Measurements from ENCODE around the gene SIGLEC11. TPM values are rescaled to one million over a fixed set of nuclear protein-coding genes. Genes with fewer than 3 reads are reported as not detected.

Gene SIGLEC11
- total and polyA plus RNA-seq, 2 of the 13 experiments (the other 11 are each of a cell fraction or from before 2014, with no cell fraction given): not detected

GRCh38 chr19:49987159-49987698 is 26.3 kb upstream of the SIGLEC11 start (continued):
- TF ChIP-seq ZMYM3 (CRISPR knock-in tag; IDR thresholded peaks at IDR 0.05) (peak; percentile 81), ZBTB25 (CRISPR knock-in tag; IDR thresholded peaks at IDR 0.05) (peak; percentile 100), ZGPAT (CRISPR knock-in tag; IDR thresholded peaks at IDR 0.05) (peak; percentile 100), ZNF572 (CRISPR knock-in tag; IDR thresholded peaks at IDR 0.05) (peak; percentile 87; the same call in 1 of the 2 replicates), NBN (conservative IDR thresholded peaks at IDR 0.05) (no peak), ZNF292 (CRISPR knock-in tag; IDR thresholded peaks at IDR 0.05; ENCODE audit: borderline replicate concordance, low read depth) (peak; percentile 81; the same call in 1 of the 2 replicates), ZNF34 (CRISPR knock-in tag; IDR thresholded peaks at IDR 0.05; ENCODE audit: borderline replicate concordance) (peak; percentile 100), SRF (IDR thresholded peaks at IDR 0.05; ENCODE audit: low read depth, low read length) (0 out of 2 replicates have a peak, but pooled peaks have one; percentile 17), PCBP2 (optimal IDR thresholded peaks at IDR 0.05; ENCODE audit: low read depth, low read length, poor library complexity, severe bottlenecking) (no peak), HOMEZ (CRISPR knock-in tag; IDR thresholded peaks at IDR 0.05; ENCODE audit: low read depth) (peak; percentile 99), SALL1 (CRISPR knock-in tag; IDR thresholded peaks at IDR 0.05) (peak; percentile 100), ZNF12 (CRISPR knock-in tag; IDR thresholded peaks at IDR 0.05) (peak; percentile 98), ZNF337 (CRISPR knock-in tag; IDR thresholded peaks at IDR 0.05; ENCODE audit: borderline replicate concordance, low read depth) (peak; percentile 100), ATRX (CRISPR knock-in tag; IDR thresholded peaks at IDR 0.05; ENCODE audit: borderline replicate concordance) (peak; percentile 97; the same call in 1 of the 2 replicates), TIGD3 (CRISPR knock-in tag; IDR thresholded peaks at IDR 0.05; ENCODE audit: borderline replicate concordance) (peak; percentile 100), MZF1 (CRISPR knock-in tag; IDR thresholded peaks at IDR 0.05; ENCODE audit: borderline replicate concordance) (peak; percentile 99), ZBTB46 (CRISPR knock-in tag; IDR thresholded peaks at IDR 0.05; ENCODE audit: borderline replicate concordance) (peak; percentile 94), DNMT1 (CRISPR knock-in tag; IDR thresholded peaks at IDR 0.05) (peak; percentile 99), SP5 (CRISPR knock-in tag; IDR thresholded peaks at IDR 0.05; ENCODE audit: borderline replicate concordance, low read depth) (peak; percentile 87), ARNT2 (CRISPR knock-in tag; IDR thresholded peaks at IDR 0.05; ENCODE audit: low read depth) (peak; percentile 100), RNF2 (conservative IDR thresholded peaks at IDR 0.05; ENCODE audit: low read depth) (no peak), ZBTB20 (CRISPR knock-in tag; IDR thresholded peaks at IDR 0.05; ENCODE audit: borderline replicate concordance, low read depth) (peak; percentile 100), ZNF235 (CRISPR knock-in tag; IDR thresholded peaks at IDR 0.05; ENCODE audit: borderline replicate concordance) (peak; percentile 100), CHD4 (IDR thresholded peaks at IDR 0.05; ENCODE audit: borderline replicate concordance, low read length) (no peak)
